IMR-90 (cell line): Measurements from ENCODE around the gene ZNF385D. TPM values are rescaled to one million over a fixed set of nuclear protein-coding genes. Genes with fewer than 3 reads are reported as not detected.

Experiments
- ATAC-seq: fragments of 200-7000 bp; cut with Tn5 transposase; 2 replicates; pipeline ENCODE4 v1.9.1; 2020; ENCODE audit warnings: low read depth, mild to moderate bottlenecking, moderate library complexity
- BruUV-seq: library from RNA; stranded (reverse); fragments of 400-500 nt; replicated peaks from 2 replicates; lab custom pipeline; 2021; lab: Mats Ljungman, UMichigan
- CTCF ChIA-PET: fragments of 300-600 bp; formaldehyde crosslinking; extraction: SDS; loops from one replicate; lab custom pipeline; 2021; ENCODE audit warnings: antibody characterized with exemption; lab: Yijun Ruan, JAX
- POLR2A ChIA-PET: fragments of 300-600 bp; sonication (Branson Sonifier 250); formaldehyde crosslinking; loops from one replicate; lab custom pipeline; 2022; ENCODE audit warnings: antibody characterized with exemption; ENCODE audit not compliant: unreplicated experiment; lab: Charles Lee
- DNase-seq: peaks from one replicate; pipeline ENCODE4 v3.0.0; 2013
- H2AFZ ChIP-seq: replicated peaks from 2 replicates; pipeline ENCODE3; 2013; ENCODE audit warnings: low read length, mild to moderate bottlenecking; ENCODE audit not compliant: poor library complexity
- H2AK5ac ChIP-seq: 2 replicates; pipeline ENCODE4 v1.6.1; 2013; ENCODE audit warnings: low read depth, low read length, inconsistent platforms
- H2AK9ac ChIP-seq: replicated peaks from 2 replicates; pipeline ENCODE3; 2013; ENCODE audit warnings: mild to moderate bottlenecking, low read depth, low read length, moderate library complexity; ENCODE audit not compliant: poor library complexity
- H2BK120ac ChIP-seq: 2 replicates; pipeline ENCODE4 v1.6.1; 2013; ENCODE audit warnings: low read depth, low read length, inconsistent platforms
- H2BK15ac ChIP-seq: 3 replicates; pipeline ENCODE4 v1.6.1; 2013; ENCODE audit warnings: low read depth, low read length, inconsistent platforms
- H2BK20ac ChIP-seq: 2 replicates; pipeline ENCODE4 v1.6.1; 2013; ENCODE audit warnings: low read depth, mild to moderate bottlenecking, inconsistent platforms, low read length, moderate library complexity
- H2BK5ac ChIP-seq: 2 replicates; pipeline ENCODE4 v1.6.1; 2013; ENCODE audit warnings: mild to moderate bottlenecking, low read depth, low read length, inconsistent platforms; ENCODE audit not compliant: poor library complexity, severe bottlenecking
- H3K14ac ChIP-seq: replicated peaks from 2 replicates; pipeline ENCODE4 v1.6.1; 2013; ENCODE audit warnings: low read depth, low read length, inconsistent platforms
- H3K18ac ChIP-seq: 2 replicates; pipeline ENCODE4 v1.6.1; 2013; ENCODE audit warnings: low read depth, low read length, control low read depth
- H3K23ac ChIP-seq: 2 replicates; pipeline ENCODE4 v1.6.1; 2013; ENCODE audit warnings: low read depth, low read length, inconsistent platforms
- H3K27ac ChIP-seq: 2 replicates; pipeline ENCODE4 v1.5.1; 2013; ENCODE audit warnings: mild to moderate bottlenecking, control low read depth, low read length; ENCODE audit not compliant: insufficient read depth
- H3K27me3 ChIP-seq: 2 replicates; pipeline ENCODE4 v1.6.1; 2013; ENCODE audit warnings: low read length; ENCODE audit not compliant: control insufficient read depth, insufficient read depth
- H3K36me3 ChIP-seq: 2 replicates; pipeline ENCODE4 v1.6.1; 2013; ENCODE audit warnings: low read length, mixed read lengths; ENCODE audit not compliant: control insufficient read depth, insufficient read depth
- H3K4ac ChIP-seq: 2 replicates; pipeline ENCODE4 v1.6.1; 2013; ENCODE audit warnings: low read depth, low read length, inconsistent platforms
- H3K4me1 ChIP-seq: 2 replicates; pipeline ENCODE4 v1.6.1; 2013; ENCODE audit warnings: low read length, mixed read lengths; ENCODE audit not compliant: control insufficient read depth, insufficient read depth
- H3K4me2 ChIP-seq: 2 replicates; pipeline ENCODE4 v1.6.1; 2013; ENCODE audit warnings: low read depth, mild to moderate bottlenecking, control low read depth, low read length, moderate library complexity
- H3K4me3 ChIP-seq: 2 replicates; pipeline ENCODE4 v1.5.1; 2013; ENCODE audit warnings: low read depth, mild to moderate bottlenecking, control low read depth, low read length, moderate library complexity; ENCODE audit not compliant: insufficient read depth
- H3K56ac ChIP-seq: 2 replicates; pipeline ENCODE4 v1.6.1; 2013; ENCODE audit warnings: low read length, inconsistent platforms; ENCODE audit not compliant: insufficient read depth; ENCODE audit errors: extremely low read depth
- H3K79me1 ChIP-seq, 2 experiments: 2 replicates each; pipeline ENCODE4 v1.6.1; 2013; ENCODE audit warnings: low read length in 2 of 2, inconsistent platforms in 1 of 2, low read depth in 1 of 2
- H3K9ac ChIP-seq: 2 replicates; pipeline ENCODE4 v1.6.1; 2013; ENCODE audit warnings: low read depth, low read length, control low read depth
- H3K9me1 ChIP-seq: 2 replicates; pipeline ENCODE4 v1.6.1; 2013; ENCODE audit warnings: low read length, inconsistent platforms; ENCODE audit not compliant: insufficient read depth
- H3K9me3 ChIP-seq: 2 replicates; pipeline ENCODE4 v1.6.1; 2013; ENCODE audit warnings: low read length; ENCODE audit not compliant: control insufficient read depth, insufficient read depth
- H4K20me1 ChIP-seq: 2 replicates; pipeline ENCODE4 v1.6.1; 2013; ENCODE audit warnings: low read length, inconsistent platforms; ENCODE audit not compliant: insufficient read depth
- H4K5ac ChIP-seq: 2 replicates; pipeline ENCODE4 v1.6.1; 2013; ENCODE audit warnings: mild to moderate bottlenecking, low read depth, low read length, control low read depth
- H4K8ac ChIP-seq, 2 experiments: 2 replicates each; pipeline ENCODE4 v1.6.1; 2013; ENCODE audit warnings: low read depth in 2 of 2, low read length in 2 of 2, control low read depth in 1 of 2, inconsistent platforms in 1 of 2
- H4K91ac ChIP-seq: 2 replicates; pipeline ENCODE4 v1.6.1; 2013; ENCODE audit warnings: low read depth, low read length, inconsistent platforms; ENCODE audit not compliant: insufficient read depth
- BHLHE40 ChIP-seq: fragments of 150-350 bp; IDR thresholded peaks from 2 replicates; pipeline ENCODE4 v1.6.1; 2016; ENCODE audit warnings: mild to moderate bottlenecking, low read depth, low read length
- CEBPB ChIP-seq: IDR thresholded peaks from 2 replicates; pipeline ENCODE4 v1.6.1; 2012; ENCODE audit warnings: low read depth, low read length, improper control_type of control experiment
- CTCF ChIP-seq: conservative IDR thresholded peaks from 2 replicates; pipeline ENCODE4 v1.5.1; 2012; ENCODE audit warnings: mild to moderate bottlenecking, low read depth, low read length, improper control_type of control experiment
- FOS ChIP-seq: fragments of 150-350 bp; IDR thresholded peaks from 2 replicates; pipeline ENCODE4 v1.6.1; 2016; ENCODE audit warnings: low read depth, low read length
- NFE2L2 ChIP-seq: fragments of 150-350 bp; IDR thresholded peaks from 2 replicates; pipeline ENCODE4 v1.6.1; 2016; ENCODE audit warnings: low read depth, mild to moderate bottlenecking, low read length
- RAD21 ChIP-seq: IDR thresholded peaks from 2 replicates; pipeline ENCODE4 v1.6.1; 2012; ENCODE audit warnings: low read length, improper control_type of control experiment
- RFX5 ChIP-seq: IDR thresholded peaks from 2 replicates; pipeline ENCODE4 v1.8.0; 2012; ENCODE audit warnings: low read depth, mild to moderate bottlenecking, low read length, moderate library complexity
- USF2 ChIP-seq: fragments of 150-350 bp; IDR thresholded peaks from 2 replicates; pipeline ENCODE4 v1.6.1; 2017; ENCODE audit warnings: mild to moderate bottlenecking, antibody characterized with exemption, low read length, low read depth
- WGBS, 2 experiments: methylation state at CpG; one replicate each; pipeline versions ENCODE4 v1.1.5 to v1.1.7; 2013; ENCODE audit warnings: missing lambda C conversion rate in 2 of 2; ENCODE audit not compliant: insufficient read length in 1 of 2; ENCODE audit errors: extremely low coverage in 2 of 2; 5-methylcytosine and 5-hydroxymethylcytosine counted together
- dilution Hi-C: fragments of 300-500 bp; cut with HindIII; formaldehyde crosslinking; loops from one replicate; pipeline ENCODE4 v1.14.3; 2018; ENCODE audit warnings: low sequenced_read_pairs; ENCODE audit not compliant: unreplicated experiment
- in situ Hi-C: fragments of 300-500 bp; cut with MboI; formaldehyde crosslinking; loops from 3 replicates; pipeline ENCODE4 v1.14.3; 2019; ENCODE audit warnings: low sequenced_read_pairs, inconsistent platforms, mixed read lengths
- intact Hi-C: fragments of 100-400 bp; cut with micrococcal nuclease; formaldehyde crosslinking; loops from 2 replicates; pipeline ENCODE4 v1.10.0; 2022
- polyA plus RNA-seq, 3 experiments: library from polyadenylated mRNA; depleted of rRNA; stranded (reverse); fragments of >200 nt; gene quantifications; 2 replicates each; pipeline ENCODE4 v1.2.3, GENCODE V29; 2012; ENCODE audit warnings: low replicate concordance in 1 of 3
- total RNA-seq: library from RNA; depleted of rRNA; stranded (reverse); fragments of >200 nt; gene quantifications from 2 replicates; pipeline ENCODE4 v1.2.3, GENCODE V29; 2012

ZNF385D gene
- total and polyA plus RNA-seq, 2 of the 4 experiments (the other 2 are of a cell fraction) = 0.18 to 2.4 TPM

GRCh38 chr3:21561472-21561871, 189.5 kb downstream of the ZNF385D start:
- H3K36me3 ChIP-seq = no peaks in the 10 kb centered on the region
- CTCF ChIA-PET = no interaction called here
- H4K91ac ChIP-seq = no peak overlapping the region
- H2AFZ ChIP-seq = no peak overlapping the region
- H4K5ac ChIP-seq = no peak overlapping the region
- no peak overlapping the region for H2BK20ac ChIP-seq
- H3K9me3 ChIP-seq = no peaks in the 10 kb centered on the region
- no peaks in the 10 kb centered on the region for H3K4me1 ChIP-seq
- no peak overlapping the region for H3K56ac ChIP-seq
- H3K4me3 ChIP-seq = no peak overlapping the region
- intact Hi-C loops (no loop called here), in situ Hi-C loops (no loop called here), dilution Hi-C loops (no loop called here)
- no peak overlapping the region for H3K18ac ChIP-seq
- DNase-seq = no peak
- no peak for TF ChIP-seq NFE2L2
- TF ChIP-seq CTCF = no peak
- TF ChIP-seq USF2 = no peak
- no peak for TF ChIP-seq FOS
- no peak for TF ChIP-seq CEBPB
- no peak for TF ChIP-seq RAD21
- TF ChIP-seq BHLHE40 = no peak
- no peak for TF ChIP-seq RFX5
- H3K27me3 ChIP-seq = no peaks in the 10 kb centered on the region
- no peaks in the 10 kb centered on the region for H3K79me1 ChIP-seq
- no peak overlapping the region for H3K4me2 ChIP-seq
- no peak overlapping the region for H3K27ac ChIP-seq
- H3K9me1 ChIP-seq = no peaks in the 10 kb centered on the region
- no TSS peak for BruUV-seq
- H2BK120ac ChIP-seq = no peak overlapping the region
- no peak overlapping the region for H3K9ac ChIP-seq
- H2BK15ac ChIP-seq = no peak overlapping the region
- H3K4ac ChIP-seq = no peak overlapping the region
- POLR2A ChIA-PET = no interaction called here
- WGBS, 2 experiments = no CpG with 5 or more reads among the region's 2 CpGs
- H2BK5ac ChIP-seq = no peak overlapping the region
- H4K20me1 ChIP-seq = no peaks in the 10 kb centered on the region
- ATAC-seq = no peak
- H2AK9ac ChIP-seq = no peak overlapping the region
- no peak overlapping the region for H2AK5ac ChIP-seq
- no peak overlapping the region for H3K23ac ChIP-seq
- H3K14ac ChIP-seq = no peak overlapping the region
- H4K8ac ChIP-seq = no peak overlapping the region
